BE2C (cell line): ENCODE data around the gene CCDC90B.

Experiments
- DNase-seq: peaks from one replicate; pipeline ENCODE4 v3.0.0-alpha.2; 2020
- H3K27me3 ChIP-seq: fragments of 250-450 bp; sonication (Bioruptor Pico); 2 replicates; pipeline ENCODE4 v1.5.1; 2020; ENCODE audit warnings: mild to moderate bottlenecking
- H3K36me3 ChIP-seq: fragments of 250-450 bp; sonication (Bioruptor Pico); 2 replicates; pipeline ENCODE4 v1.5.1; 2020; ENCODE audit warnings: mild to moderate bottlenecking
- H3K4me1 ChIP-seq: fragments of 250-450 bp; sonication (Bioruptor Pico); 2 replicates; pipeline ENCODE4 v1.5.1; 2020
- H3K4me3 ChIP-seq: 2 replicates; pipeline ENCODE4 v1.5.1; 2011; ENCODE audit warnings: low read depth, low read length
- H3K9me3 ChIP-seq: fragments of 250-450 bp; sonication (Bioruptor Pico); 2 replicates; pipeline ENCODE4 v1.5.1; 2020
- TF ChIP-seq, protein P1 (sequence below): IDR thresholded peaks from 2 replicates; pipeline ENCODE4 v1.5.1; 2012; ENCODE audit warnings: mild to moderate bottlenecking, low read depth, low read length

CCDC90B gene

DNA sequence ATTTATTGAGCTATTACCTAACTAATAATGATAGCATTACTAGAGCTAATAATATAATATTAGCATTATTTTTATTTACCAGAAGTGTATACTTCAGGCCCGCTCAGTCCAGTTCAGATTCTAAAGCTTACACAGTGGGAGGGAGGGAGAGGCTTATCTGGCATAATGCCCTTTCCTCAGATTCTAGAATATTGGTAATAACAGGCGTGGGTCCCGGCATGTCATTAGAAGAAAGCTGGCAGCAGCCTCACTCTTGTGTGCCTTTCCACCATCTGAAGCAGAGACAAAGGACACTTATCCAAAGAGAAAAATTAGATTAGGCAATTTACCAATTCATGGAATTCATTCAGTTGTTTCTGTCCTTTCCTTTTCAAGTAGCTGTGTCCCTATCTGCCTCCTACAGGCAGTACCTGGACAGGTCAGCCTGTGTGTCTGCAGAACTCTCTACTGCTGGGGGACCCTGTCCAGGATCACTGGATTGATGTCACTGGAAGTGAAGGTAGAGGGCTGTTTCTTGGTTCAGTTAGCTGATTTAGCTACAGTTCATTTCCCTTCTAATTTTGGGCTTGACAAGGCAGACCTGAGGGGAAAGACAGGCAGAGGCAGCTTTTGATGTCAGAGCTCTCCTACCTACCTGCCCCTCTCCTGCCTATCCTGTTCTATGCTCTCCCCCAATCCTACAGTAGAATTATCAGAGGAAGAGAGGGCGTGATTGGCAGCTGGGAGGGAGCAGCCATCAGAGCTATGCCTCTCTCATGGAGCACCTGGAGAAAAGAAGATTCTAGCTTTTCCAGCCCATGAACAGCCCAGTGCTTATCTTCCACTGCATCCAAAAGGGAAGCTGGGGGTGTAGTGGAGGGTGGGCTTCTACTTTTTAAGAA, 20.3 kb upstream of the CCDC90B start:
- Histone ChIP-seq H3K9me3 (no peaks in the 10 kb centered on the region), H3K4me3 (no peak overlapping the region), H3K4me1 (no peaks in the 10 kb centered on the region), H3K36me3 (no peaks in the 10 kb centered on the region), H3K27me3 (no peaks in the 10 kb centered on the region)
- TF ChIP-seq, protein P1, sequence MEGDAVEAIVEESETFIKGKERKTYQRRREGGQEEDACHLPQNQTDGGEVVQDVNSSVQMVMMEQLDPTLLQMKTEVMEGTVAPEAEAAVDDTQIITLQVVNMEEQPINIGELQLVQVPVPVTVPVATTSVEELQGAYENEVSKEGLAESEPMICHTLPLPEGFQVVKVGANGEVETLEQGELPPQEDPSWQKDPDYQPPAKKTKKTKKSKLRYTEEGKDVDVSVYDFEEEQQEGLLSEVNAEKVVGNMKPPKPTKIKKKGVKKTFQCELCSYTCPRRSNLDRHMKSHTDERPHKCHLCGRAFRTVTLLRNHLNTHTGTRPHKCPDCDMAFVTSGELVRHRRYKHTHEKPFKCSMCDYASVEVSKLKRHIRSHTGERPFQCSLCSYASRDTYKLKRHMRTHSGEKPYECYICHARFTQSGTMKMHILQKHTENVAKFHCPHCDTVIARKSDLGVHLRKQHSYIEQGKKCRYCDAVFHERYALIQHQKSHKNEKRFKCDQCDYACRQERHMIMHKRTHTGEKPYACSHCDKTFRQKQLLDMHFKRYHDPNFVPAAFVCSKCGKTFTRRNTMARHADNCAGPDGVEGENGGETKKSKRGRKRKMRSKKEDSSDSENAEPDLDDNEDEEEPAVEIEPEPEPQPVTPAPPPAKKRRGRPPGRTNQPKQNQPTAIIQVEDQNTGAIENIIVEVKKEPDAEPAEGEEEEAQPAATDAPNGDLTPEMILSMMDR, result peak; percentile 45
- no peak for DNase-seq

DNA sequence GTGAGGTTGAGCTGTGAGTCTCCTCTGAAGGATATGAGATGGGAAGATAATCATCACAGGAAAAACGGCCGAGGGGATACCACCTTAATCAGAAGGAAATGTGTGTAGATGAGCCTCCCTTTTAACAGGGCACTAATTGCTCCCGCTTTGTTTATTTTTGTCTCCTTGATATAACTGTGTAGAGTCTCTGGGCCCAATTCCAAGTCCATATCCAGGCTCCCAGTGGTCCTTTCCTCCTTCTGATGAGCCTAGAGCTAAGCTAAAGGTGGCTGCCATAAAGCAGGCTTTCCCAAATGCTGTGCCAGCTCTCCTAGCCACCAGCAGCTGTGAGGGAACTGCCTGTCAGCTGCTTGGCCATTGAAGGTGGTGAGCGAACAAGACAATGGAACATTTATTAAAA, 17.1 kb upstream of the CCDC90B start:
- TF ChIP-seq, protein P1, result no peak
- no peaks in the 10 kb centered on the region for H3K9me3 ChIP-seq
- no peaks in the 10 kb centered on the region for H3K36me3 ChIP-seq
- no peaks in the 10 kb centered on the region for H3K27me3 ChIP-seq
- DNase-seq, result no peak
- no peak overlapping the region for H3K4me3 ChIP-seq
- no peaks in the 10 kb centered on the region for H3K4me1 ChIP-seq

DNA sequence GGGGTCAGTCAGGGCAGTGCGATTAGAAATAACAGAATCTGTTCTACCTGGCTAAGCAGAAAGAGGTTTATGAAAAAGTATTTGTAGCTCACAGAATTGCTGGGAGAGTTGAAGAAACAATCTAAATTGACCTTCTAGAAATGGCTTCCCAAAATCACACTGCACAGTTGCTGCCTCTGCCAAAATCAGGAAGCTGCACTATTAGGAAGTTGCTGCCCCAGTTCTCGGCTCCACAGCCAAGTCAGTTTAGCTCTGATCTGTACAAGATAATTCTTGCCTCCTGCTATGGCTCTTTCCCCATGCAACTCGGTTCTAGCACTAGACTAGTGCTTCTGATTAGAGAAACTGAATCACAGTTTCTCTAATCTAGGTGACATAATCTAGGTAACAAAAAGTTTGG, 16.0 kb upstream of the CCDC90B start:
- Histone ChIP-seq H3K36me3 (no peaks in the 10 kb centered on the region), H3K9me3 (no peaks in the 10 kb centered on the region), H3K27me3 (no peaks in the 10 kb centered on the region), H3K4me1 (no peaks in the 10 kb centered on the region), H3K4me3 (no peak overlapping the region)
- no peak for DNase-seq
- TF ChIP-seq, protein P1, result no peak

DNA sequence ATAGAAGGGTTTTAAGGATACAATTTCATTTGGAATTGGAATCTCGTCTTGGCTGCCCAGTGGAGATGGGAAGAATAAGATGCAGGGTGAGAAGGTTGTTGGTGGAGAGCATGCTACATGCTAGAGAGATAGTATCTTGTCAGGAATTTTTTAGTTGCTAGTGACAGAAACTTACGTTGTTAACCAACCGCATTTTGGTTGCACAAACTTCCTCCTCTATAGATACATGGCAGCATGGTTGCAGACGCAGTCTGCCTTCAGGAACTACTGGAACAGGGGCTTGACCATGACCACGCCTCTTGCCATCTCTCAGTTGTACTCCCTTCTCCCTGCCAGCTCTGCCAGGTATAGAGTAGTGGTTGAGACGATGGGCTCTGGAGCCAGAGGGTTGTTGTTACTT, 13.5 kb upstream of the CCDC90B start:
- no peaks in the 10 kb centered on the region for H3K9me3 ChIP-seq
- H3K4me1 ChIP-seq, result no peaks in the 10 kb centered on the region
- TF ChIP-seq, protein P1, result no peak
- no peaks in the 10 kb centered on the region for H3K27me3 ChIP-seq
- no peak for DNase-seq
- no peaks in the 10 kb centered on the region for H3K36me3 ChIP-seq
- H3K4me3 ChIP-seq, result no peak overlapping the region

DNA sequence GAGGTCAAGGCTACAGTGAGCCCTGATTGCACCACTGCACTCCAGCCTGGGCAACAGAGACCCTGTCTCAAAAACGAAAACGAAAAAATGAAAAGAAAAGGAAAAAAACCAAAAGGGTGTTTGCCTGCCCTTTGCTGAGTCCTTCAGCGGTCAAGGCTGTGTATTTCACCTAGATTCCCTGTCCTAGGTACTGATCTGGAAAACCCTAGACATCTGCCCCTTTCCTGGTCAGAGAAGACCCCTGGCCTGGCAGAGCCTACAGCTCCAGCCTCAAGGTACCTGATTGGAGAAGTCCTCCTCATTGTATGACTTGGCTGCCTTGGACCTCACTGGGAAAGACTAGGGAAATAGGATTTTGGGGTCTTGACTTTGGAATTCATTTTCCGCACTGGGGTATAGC, 8.0 kb upstream of the CCDC90B start:
- H3K9me3 ChIP-seq, result no peaks in the 10 kb centered on the region
- no peak for DNase-seq
- H3K4me1 ChIP-seq, result no peaks in the 10 kb centered on the region
- TF ChIP-seq, protein P1, result no peak
- no peaks in the 10 kb centered on the region for H3K36me3 ChIP-seq
- H3K4me3 ChIP-seq, result no peak overlapping the region
- H3K27me3 ChIP-seq, result no peaks in the 10 kb centered on the region

DNA sequence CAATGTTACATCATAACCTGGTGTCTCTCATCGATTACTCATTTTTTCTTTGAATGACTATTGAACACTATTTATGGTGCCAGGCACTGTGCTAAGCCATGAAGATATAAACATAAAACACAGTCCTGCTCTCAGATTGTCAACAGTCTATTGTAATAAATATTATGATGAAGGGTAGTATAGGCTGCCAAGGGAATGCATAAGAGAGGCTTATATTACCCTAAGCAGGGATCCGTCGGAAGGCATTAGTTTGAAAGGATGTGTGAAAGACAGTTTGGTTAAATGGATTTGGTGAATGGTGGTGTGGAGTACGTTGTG, 7.2 kb upstream of the CCDC90B start:
- Histone ChIP-seq H3K4me3 (no peak overlapping the region), H3K27me3 (no peaks in the 10 kb centered on the region), H3K36me3 (no peaks in the 10 kb centered on the region), H3K9me3 (no peaks in the 10 kb centered on the region), H3K4me1 (no peaks in the 10 kb centered on the region)
- TF ChIP-seq, protein P1, result no peak
- no peak for DNase-seq
